H1 (cell line): Measurements from ENCODE around the gene RGL1. TPM values are rescaled to one million over a fixed set of nuclear protein-coding genes. Genes with fewer than 3 reads are reported as not detected.

ENCODE experiments used
- polyA plus RNA-seq, 7 experiments: library from polyadenylated mRNA; depleted of rRNA in 3 of 7; stranded (reverse) in 5 of 7; unstranded in 2 of 7; fragments of >200 nt in 5 of 7; fragments of 200-250 nt in 2 of 7; gene quantifications; 1 replicate in 5 of 7; 2 replicates in 1 of 7; 4 replicates in 1 of 7; pipeline versions ENCODE4 v1.2.1 to v1.2.3, GENCODE V29; 2011 to 2013; ENCODE audit warnings: missing spikeins in 2 of 7, mixed read lengths in 2 of 7
- total RNA-seq: library from RNA; stranded (reverse); fragmentation: NEBNext Ultra II Directional; extraction: Animal tissue kit (Norgen Biotek cat#: 25700); gene quantifications from 2 replicates; pipeline ENCODE4 v1.2.1, GENCODE V29; 2021
- TF ChIP-seq, protein P1 (sequence below): IDR thresholded peaks from 2 replicates; pipeline ENCODE4 v1.6.1; 2012; ENCODE audit warnings: low read length, inconsistent platforms

Gene RGL1
- total and polyA plus RNA-seq, 2 of the 8 experiments (the other 6 are each of a cell fraction or from before 2014, with no cell fraction given): 0.98 to 2.4 TPM

- TF ChIP-seq, protein P1, sequence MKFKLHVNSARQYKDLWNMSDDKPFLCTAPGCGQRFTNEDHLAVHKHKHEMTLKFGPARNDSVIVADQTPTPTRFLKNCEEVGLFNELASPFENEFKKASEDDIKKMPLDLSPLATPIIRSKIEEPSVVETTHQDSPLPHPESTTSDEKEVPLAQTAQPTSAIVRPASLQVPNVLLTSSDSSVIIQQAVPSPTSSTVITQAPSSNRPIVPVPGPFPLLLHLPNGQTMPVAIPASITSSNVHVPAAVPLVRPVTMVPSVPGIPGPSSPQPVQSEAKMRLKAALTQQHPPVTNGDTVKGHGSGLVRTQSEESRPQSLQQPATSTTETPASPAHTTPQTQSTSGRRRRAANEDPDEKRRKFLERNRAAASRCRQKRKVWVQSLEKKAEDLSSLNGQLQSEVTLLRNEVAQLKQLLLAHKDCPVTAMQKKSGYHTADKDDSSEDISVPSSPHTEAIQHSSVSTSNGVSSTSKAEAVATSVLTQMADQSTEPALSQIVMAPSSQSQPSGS: no peak
Measured at GRCh38 chr1:183891158-183891856, 86.4 kb downstream of the RGL1 start (continued).
